Vagina (tissue), 2 donors: ENCODE results near the gene RUVBL1. TPM values are rescaled to one million over a fixed set of nuclear protein-coding genes. Genes with fewer than 3 reads are reported as not detected.

Experiments used
- DNase-seq, 2 donors: peaks; one replicate each; pipeline ENCODE4 v3.0.0-alpha.2; 2017; ENCODE audit errors: extremely low spot score in 2 of 2
- H3K27ac ChIP-seq: fragments of 200-600 bp; sonication (generic); one replicate; pipeline ENCODE4 v1.5.1; 2019
- H3K27me3 ChIP-seq: fragments of 200-600 bp; sonication (generic); one replicate; pipeline ENCODE4 v1.5.1; 2019
- H3K36me3 ChIP-seq, 2 donors: fragments of 200-600 bp; sonication (generic); one replicate each; pipeline ENCODE4 v1.5.1; 2017 to 2019
- H3K4me1 ChIP-seq: fragments of 200-600 bp; sonication (generic); one replicate; pipeline ENCODE4 v1.5.1; 2019
- H3K4me3 ChIP-seq, 2 donors: fragments of 200-600 bp; sonication (generic); 1 replicate in 1 of 2; 2 replicates in 1 of 2; pipeline ENCODE4 v1.5.1; 2016 to 2019
- H3K9me3 ChIP-seq: fragments of 200-600 bp; sonication (generic); one replicate; pipeline ENCODE4 v1.5.1; 2019
- POLR2A ChIP-seq, 2 donors: fragments of 450-650 bp; IDR thresholded peaks; one replicate each; pipeline ENCODE4 v1.6.1; 2017; ENCODE audit warnings: antibody characterized with exemption in 2 of 2, mild to moderate bottlenecking in 2 of 2, moderate library complexity in 2 of 2
- POLR2AphosphoS5 ChIP-seq, 2 donors: sonication (generic); formaldehyde crosslinking; IDR thresholded peaks; one replicate each; pipeline ENCODE4 v1.9.0; 2017; ENCODE audit warnings: antibody characterized with exemption in 2 of 2, mild to moderate bottlenecking in 2 of 2, low read depth in 1 of 2; ENCODE audit not compliant: insufficient read depth in 1 of 2
- intact Hi-C: fragments of 100-400 bp; cut with DNase I; formaldehyde crosslinking; loops from one replicate; pipeline ENCODE4 v1.15.1; 2023
- total RNA-seq: library from RNA; depleted of rRNA; stranded (reverse); fragments of >200 nt; gene quantifications from one replicate; pipeline ENCODE4 v1.2.3, GENCODE V29; 2016
- TF ChIP-seq, protein P1 (sequence below), 3 experiments: fragments of 450-650 bp in 2 of 3; fragments of 200-600 bp in 1 of 3; sonication (generic) in 1 of 3; IDR thresholded peaks; one replicate each; pipeline ENCODE4 v1.5.1; 2017 to 2019; ENCODE audit warnings: antibody characterized with exemption in 3 of 3, mild to moderate bottlenecking in 2 of 3, moderate library complexity in 2 of 3

RUVBL1 gene
- total RNA-seq, 1 donor from 2014 or later, result 26.0 TPM

DNA sequence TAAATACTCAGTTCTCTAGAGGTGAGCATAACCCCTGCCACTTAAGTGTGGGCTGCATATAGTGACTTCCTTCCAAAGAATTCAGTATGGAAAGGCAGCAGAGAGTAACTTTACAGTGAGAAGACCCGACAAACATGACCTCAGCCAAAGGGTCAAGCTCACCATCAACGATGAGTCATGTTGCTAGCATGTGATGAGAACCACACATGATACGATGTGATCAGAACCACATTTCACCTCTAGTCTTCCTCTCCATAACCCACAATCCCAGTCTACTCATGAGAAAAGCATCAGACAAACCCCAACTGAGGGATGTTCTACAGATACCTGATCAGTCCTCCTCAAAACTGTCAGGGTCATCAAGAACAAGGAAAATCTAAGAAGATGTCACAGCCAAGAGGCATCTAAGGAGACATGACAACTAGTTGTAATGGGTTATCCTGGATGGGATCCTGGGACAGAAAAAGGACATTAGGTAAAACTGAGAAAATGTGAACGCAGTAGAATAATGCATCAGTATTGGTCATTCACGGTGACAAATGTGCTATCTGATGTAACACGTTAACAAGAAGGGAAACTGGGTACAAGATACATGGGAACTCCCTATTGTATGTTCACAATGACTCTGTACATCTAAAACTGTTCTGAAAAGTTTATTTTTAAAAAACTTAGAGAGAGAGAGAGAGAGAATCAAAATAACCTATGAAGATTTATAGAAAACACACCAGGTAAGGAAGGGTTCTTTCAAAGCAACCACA, 43.1 kb downstream of the RUVBL1 start:
- Histone ChIP-seq H3K27ac (no peak overlapping the region), H3K36me3 (peaks cover 0 to 11% of the 10 kb centered on the region in 2 donors), H3K9me3 (no peaks in the 10 kb centered on the region), H3K4me3 (no peak overlapping the region), H3K27me3 (no peaks in the 10 kb centered on the region), H3K4me1 (peaks cover 17% of the 10 kb centered on the region)
- intact Hi-C loops, result loop anchor here (10.0 kb wide), 1 partner anchor 414 kb away; the partner anchor contains the start of gene GATA2
- DNase-seq, result no peak
- no peak for TF ChIP-seq POLR2AphosphoS5 (IDR thresholded peaks at IDR 0.05; ENCODE audit: insufficient read depth in 1 of 2, low read depth in 1 of 2)
- TF ChIP-seq POLR2A (IDR thresholded peaks at IDR 0.05), result no peak
- TF ChIP-seq, protein P1, sequence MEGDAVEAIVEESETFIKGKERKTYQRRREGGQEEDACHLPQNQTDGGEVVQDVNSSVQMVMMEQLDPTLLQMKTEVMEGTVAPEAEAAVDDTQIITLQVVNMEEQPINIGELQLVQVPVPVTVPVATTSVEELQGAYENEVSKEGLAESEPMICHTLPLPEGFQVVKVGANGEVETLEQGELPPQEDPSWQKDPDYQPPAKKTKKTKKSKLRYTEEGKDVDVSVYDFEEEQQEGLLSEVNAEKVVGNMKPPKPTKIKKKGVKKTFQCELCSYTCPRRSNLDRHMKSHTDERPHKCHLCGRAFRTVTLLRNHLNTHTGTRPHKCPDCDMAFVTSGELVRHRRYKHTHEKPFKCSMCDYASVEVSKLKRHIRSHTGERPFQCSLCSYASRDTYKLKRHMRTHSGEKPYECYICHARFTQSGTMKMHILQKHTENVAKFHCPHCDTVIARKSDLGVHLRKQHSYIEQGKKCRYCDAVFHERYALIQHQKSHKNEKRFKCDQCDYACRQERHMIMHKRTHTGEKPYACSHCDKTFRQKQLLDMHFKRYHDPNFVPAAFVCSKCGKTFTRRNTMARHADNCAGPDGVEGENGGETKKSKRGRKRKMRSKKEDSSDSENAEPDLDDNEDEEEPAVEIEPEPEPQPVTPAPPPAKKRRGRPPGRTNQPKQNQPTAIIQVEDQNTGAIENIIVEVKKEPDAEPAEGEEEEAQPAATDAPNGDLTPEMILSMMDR (IDR thresholded peaks at IDR 0.05), result no peak

DNA sequence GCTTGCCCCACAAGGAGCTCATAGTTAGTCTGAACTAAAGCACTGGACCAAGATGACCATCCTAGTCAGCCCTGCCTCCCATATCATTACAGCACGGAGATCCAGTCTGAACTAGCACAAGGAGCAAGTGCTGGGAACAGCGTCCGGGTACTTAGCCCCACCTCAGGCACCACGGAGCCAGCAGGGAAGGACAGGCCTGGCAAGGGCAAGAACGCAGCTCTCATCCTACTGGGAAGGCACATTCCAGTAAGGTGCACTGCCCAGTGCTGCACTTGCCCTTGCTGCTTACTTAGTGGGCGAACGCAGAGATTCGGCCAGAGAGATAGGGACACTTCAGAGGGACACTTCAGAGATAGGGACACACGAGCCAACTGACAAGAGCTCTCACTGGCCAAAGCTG, 43.8 kb downstream of the RUVBL1 start:
- DNase-seq, result no peak
- Histone ChIP-seq H3K9me3 (no peaks in the 10 kb centered on the region), H3K27me3 (no peaks in the 10 kb centered on the region), H3K27ac (no peak overlapping the region), H3K36me3 (peaks cover 0 to 7% of the 10 kb centered on the region in 2 donors), H3K4me1 (peaks cover 23% of the 10 kb centered on the region), H3K4me3 (no peak overlapping the region)
- intact Hi-C loops, result loop anchor here (10.0 kb wide), 1 partner anchor 415 kb away; the partner anchor contains the start of gene GATA2
- TF ChIP-seq POLR2A (IDR thresholded peaks at IDR 0.05) (no peak), POLR2AphosphoS5 (IDR thresholded peaks at IDR 0.05; ENCODE audit: insufficient read depth in 1 of 2, low read depth in 1 of 2) (no peak)
- TF ChIP-seq, protein P1 (IDR thresholded peaks at IDR 0.05), result no peak

DNA sequence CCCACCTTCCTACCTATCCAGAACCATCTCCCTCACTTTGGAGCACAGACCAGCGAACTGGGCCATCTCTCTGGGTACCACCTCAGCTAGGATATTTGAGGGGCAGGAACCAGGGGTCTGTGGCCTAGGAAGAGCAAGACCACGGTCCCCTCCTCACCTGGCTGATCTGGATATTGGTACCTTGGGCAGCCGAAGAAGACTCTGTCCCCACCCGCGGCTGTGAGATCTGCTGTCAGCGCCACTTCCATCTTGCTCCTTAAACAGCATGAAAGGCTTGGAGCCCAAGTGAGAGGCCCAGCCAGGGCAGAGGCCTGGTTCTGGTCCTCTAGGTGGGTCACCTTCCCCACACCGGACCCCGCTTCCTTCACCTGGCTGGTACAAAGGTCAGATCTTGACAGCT, 44.7 kb downstream of the RUVBL1 start:
- intact Hi-C loops, result no loop called here
- H3K4me1 ChIP-seq, result peaks cover 15% of the 10 kb centered on the region
- H3K4me3 ChIP-seq, result no peak overlapping the region
- DNase-seq, result no peak
- H3K36me3 ChIP-seq, result peaks cover 0 to under 1% of the 10 kb centered on the region in 2 donors
- H3K27me3 ChIP-seq, result no peaks in the 10 kb centered on the region
- no peaks in the 10 kb centered on the region for H3K9me3 ChIP-seq
- TF ChIP-seq POLR2A (IDR thresholded peaks at IDR 0.05) (no peak), POLR2AphosphoS5 (IDR thresholded peaks at IDR 0.05; ENCODE audit: insufficient read depth in 1 of 2, low read depth in 1 of 2) (no peak)
- TF ChIP-seq, protein P1 (IDR thresholded peaks at IDR 0.05), result no peak
- no peak overlapping the region for H3K27ac ChIP-seq

DNA sequence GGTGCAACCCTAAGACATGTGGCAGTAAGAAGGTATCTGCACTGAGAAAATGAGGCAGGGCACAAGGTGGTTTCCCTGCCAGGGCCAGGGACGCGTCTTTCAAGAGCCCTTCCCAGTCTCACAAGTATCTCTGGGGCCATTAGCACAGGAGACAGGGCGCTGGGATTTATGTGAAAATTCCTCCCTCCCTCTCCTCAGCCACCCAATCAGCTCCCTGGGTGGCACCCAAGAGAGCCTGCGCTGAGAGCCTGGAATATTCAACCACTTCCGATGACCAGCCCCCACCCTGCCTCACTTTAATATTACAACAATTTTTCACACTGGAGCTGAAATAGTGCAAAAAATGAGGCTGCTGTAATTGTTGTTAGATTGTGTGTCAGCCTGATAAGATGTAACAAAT, 45.3 kb downstream of the RUVBL1 start:
- Histone ChIP-seq H3K4me3 (no peak overlapping the region), H3K9me3 (no peaks in the 10 kb centered on the region), H3K27ac (no peak overlapping the region), H3K36me3 (no peaks in the 10 kb centered on the region), H3K27me3 (no peaks in the 10 kb centered on the region), H3K4me1 (peaks cover 13% of the 10 kb centered on the region)
- DNase-seq, result no peak
- intact Hi-C loops, result no loop called here
- TF ChIP-seq POLR2A (IDR thresholded peaks at IDR 0.05) (no peak), POLR2AphosphoS5 (IDR thresholded peaks at IDR 0.05; ENCODE audit: insufficient read depth in 1 of 2, low read depth in 1 of 2) (no peak)
- TF ChIP-seq, protein P1 (IDR thresholded peaks at IDR 0.05), result no peak

DNA sequence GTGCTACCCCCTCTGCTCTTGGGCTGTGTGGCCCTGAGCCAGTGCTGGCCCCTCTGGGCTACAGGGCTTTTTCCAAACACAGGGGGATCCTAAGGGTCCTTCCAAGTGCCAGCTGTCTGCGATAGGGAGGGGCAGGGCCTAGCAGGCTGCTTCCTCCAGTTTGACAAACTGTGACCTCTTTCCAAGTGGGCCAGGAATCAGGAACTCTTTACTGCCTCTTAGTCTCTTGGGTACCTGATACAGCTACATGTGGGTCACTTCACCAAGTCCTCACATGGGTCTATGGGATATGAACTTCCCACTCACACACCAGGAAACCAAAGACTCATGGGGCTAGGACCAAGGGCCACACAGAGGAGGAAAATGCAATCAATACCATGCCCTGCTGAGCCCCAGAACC, 45.9 kb downstream of the RUVBL1 start:
- DNase-seq, result no peak
- Histone ChIP-seq H3K4me1 (peaks cover 13% of the 10 kb centered on the region), H3K9me3 (no peaks in the 10 kb centered on the region), H3K36me3 (no peaks in the 10 kb centered on the region), H3K4me3 (no peak overlapping the region), H3K27me3 (no peaks in the 10 kb centered on the region), H3K27ac (no peak overlapping the region)
- intact Hi-C loops, result no loop called here
- no peak for TF ChIP-seq POLR2A (IDR thresholded peaks at IDR 0.05)
- no peak for TF ChIP-seq POLR2AphosphoS5 (IDR thresholded peaks at IDR 0.05; ENCODE audit: insufficient read depth in 1 of 2, low read depth in 1 of 2)
- TF ChIP-seq, protein P1 (IDR thresholded peaks at IDR 0.05), result no peak
